Stimulated activated memory B cell treated with anti-CD40 and anti-IgM and Interleukin-4, amounts not matched to agents 10 μg/mL and 1 μg/mL and 100 μg/mL, for 72 hours (primary cell): ENCODE results near the gene MPL.

Experiments used
- ATAC-seq: fragments of 150-1000 bp; cut with Tn5 transposase; 2 replicates; pipeline ENCODE4 v1.10.0; 2021
- H3K27ac Mint-ChIP-seq: one replicate; pipeline ENCODE4 v1.8.0; 2022; ENCODE audit warnings: mild to moderate bottlenecking, mixed read lengths
- H3K27me3 Mint-ChIP-seq: one replicate; pipeline ENCODE4 v1.8.0; 2022; ENCODE audit warnings: mixed read lengths
- H3K36me3 Mint-ChIP-seq: one replicate; pipeline ENCODE4 v1.8.0; 2022; ENCODE audit warnings: mixed read lengths
- H3K4me1 Mint-ChIP-seq: one replicate; pipeline ENCODE4 v1.8.0; 2022; ENCODE audit warnings: mixed read lengths
- H3K4me3 Mint-ChIP-seq: one replicate; pipeline ENCODE4 v1.8.0; 2022; ENCODE audit warnings: mild to moderate bottlenecking, moderate library complexity, mixed read lengths
- H3K9me3 Mint-ChIP-seq: one replicate; pipeline ENCODE4 v1.8.0; 2022; ENCODE audit warnings: mixed read lengths

MPL gene

DNA sequence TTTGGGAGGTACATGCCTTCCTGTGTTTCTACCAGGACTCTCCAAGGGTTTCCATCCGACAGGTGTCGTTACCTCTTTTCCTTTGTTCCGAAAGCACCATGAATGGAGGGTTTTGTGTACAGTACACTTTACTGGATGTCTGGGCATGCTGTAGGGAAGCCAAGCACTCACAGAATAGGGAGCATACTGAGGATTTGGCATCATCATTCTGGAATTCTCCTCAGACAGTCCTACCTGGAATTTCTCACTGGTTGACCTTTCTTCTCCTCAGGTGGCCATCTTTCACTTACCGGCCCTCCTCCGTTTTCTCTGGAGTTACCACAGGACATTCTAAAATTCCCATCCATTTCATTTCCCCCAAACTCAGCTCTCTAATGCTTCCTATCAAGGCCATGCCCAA lies 5.9 kb upstream of the MPL start:
- Mint-ChIP-seq H3K27ac (no peak overlapping the region), H3K27me3 (no peaks in the 10 kb centered on the region)

DNA sequence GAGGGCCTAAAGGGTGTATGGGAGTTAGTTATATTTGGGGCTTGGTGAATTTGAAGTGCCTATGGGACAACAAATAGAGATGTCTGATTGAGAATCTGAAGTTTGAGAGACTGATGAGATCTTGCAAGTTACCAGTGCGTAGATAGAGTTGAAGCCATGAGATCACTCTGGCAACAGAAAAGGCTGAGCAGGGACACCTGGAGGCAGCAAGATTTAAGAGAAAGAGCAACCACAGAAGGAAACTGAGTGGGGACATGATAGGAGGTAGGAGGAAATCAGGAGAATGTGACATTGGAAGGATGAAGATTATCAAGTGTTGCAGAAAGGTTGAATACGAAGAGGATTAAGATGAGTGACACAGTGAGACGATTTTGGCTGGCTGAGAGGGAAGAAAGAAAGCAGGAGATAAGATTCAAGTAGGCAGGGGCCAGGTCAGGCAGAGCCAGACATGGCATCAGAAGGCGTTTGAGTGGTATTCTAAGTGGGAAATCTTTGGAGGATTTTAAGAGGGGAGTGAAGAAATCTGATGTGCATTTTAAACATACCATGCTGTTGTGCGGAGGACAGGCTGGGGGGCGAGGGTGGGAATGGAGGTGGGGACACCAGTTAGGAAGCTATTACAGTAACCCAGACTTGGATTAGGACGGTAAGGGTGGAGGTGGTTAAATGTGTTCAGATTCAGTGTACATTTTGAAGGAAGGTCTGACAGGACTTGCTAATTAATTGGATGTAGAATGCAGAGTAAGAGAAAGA lies 3.0 kb upstream of the MPL start:
- H3K36me3 Mint-ChIP-seq = no peaks in the 10 kb centered on the region
- no peak overlapping the region for H3K27ac Mint-ChIP-seq
- no peaks in the 10 kb centered on the region for H3K27me3 Mint-ChIP-seq
- no peaks in the 10 kb centered on the region for H3K9me3 Mint-ChIP-seq
- no peak overlapping the region for H3K4me3 Mint-ChIP-seq
- H3K4me1 Mint-ChIP-seq = peaks cover 8% of the 10 kb centered on the region
- ATAC-seq = no peak

More for the DNA sequence above, 5.9 kb upstream of the MPL start:
- no peak overlapping the region for H3K4me3 Mint-ChIP-seq
- peaks cover 8% of the 10 kb centered on the region for H3K4me1 Mint-ChIP-seq
- H3K9me3 Mint-ChIP-seq = no peaks in the 10 kb centered on the region
- ATAC-seq = no peak
- H3K36me3 Mint-ChIP-seq = no peaks in the 10 kb centered on the region

DNA sequence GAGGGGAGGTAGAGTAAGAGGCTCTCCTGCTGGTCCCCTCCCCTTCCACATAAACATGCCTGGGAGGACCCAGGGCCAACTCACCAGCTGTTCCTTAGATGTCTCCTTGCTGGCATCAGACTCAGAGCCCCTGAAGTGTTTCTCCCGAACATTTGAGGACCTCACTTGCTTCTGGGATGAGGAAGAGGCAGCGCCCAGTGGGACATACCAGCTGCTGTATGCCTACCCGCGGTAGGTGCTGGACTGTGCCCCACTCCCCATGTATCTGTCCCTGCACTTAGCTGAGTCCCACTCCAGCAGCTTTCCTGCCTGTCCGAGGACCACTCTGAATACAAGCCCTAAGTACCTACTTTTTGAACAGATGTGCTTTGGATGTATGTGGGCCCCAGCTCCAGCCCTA lies 383 bp downstream of the MPL start:
- H3K4me1 Mint-ChIP-seq = no peaks in the 10 kb centered on the region
- H3K9me3 Mint-ChIP-seq = no peaks in the 10 kb centered on the region
- no peak overlapping the region for H3K27ac Mint-ChIP-seq
- H3K27me3 Mint-ChIP-seq = no peaks in the 10 kb centered on the region
- H3K36me3 Mint-ChIP-seq = no peaks in the 10 kb centered on the region
- H3K4me3 Mint-ChIP-seq = no peak overlapping the region
- ATAC-seq = no peak

DNA sequence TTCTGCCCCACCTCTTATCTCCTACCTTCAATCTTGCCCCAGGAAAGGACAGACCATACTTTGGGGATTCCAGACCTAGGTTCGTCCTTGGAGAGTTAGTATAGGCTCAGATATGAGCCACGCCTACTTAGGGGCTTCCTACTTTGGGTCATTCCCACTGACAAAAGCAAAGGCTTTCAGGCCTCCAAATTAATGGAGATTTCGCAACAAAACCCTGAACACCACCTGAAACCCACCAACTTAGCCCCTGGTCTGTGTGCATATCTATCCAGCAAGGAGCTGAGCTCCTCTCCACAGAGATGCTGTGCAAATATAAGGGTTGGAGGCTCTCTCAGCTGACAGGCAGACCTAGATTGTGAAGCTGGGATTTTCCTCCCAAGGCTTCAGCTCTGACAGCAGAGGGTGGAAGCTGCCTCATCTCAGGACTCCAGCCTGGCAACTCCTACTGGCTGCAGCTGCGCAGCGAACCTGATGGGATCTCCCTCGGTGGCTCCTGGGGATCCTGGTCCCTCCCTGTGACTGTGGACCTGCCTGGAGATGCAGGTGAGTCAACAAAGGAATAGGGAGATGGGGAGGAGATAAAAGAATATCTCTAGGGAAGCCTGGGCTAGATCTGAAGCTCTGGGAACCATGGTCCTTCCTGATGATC lies 2.1 kb downstream of the MPL start:
- Mint-ChIP-seq H3K27me3 (no peaks in the 10 kb centered on the region), H3K9me3 (no peaks in the 10 kb centered on the region), H3K36me3 (no peaks in the 10 kb centered on the region), H3K27ac (no peak overlapping the region), H3K4me1 (no peaks in the 10 kb centered on the region), H3K4me3 (no peak overlapping the region)
- no peak for ATAC-seq

DNA sequence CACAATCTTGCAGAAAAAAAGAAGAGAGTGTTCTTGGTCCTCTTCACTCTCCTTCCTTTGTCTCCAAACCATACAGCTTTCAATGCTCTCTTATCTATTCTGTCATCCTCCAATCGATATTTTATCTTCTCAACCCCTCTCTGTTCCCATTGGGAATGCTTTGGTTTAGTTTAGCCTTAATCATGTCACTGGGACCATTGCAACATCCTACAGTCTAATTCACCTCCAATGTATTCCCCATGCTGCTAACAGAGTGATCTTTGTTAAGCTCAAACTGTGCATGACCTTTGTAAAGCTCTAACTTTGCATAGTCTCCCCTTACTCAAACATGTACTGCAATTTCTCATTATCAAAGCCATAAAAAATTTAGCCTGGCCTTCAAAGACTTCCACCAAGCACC lies 2.9 kb downstream of the MPL start:
- Mint-ChIP-seq H3K9me3 (no peaks in the 10 kb centered on the region), H3K27ac (no peak overlapping the region), H3K27me3 (no peaks in the 10 kb centered on the region)

DNA sequence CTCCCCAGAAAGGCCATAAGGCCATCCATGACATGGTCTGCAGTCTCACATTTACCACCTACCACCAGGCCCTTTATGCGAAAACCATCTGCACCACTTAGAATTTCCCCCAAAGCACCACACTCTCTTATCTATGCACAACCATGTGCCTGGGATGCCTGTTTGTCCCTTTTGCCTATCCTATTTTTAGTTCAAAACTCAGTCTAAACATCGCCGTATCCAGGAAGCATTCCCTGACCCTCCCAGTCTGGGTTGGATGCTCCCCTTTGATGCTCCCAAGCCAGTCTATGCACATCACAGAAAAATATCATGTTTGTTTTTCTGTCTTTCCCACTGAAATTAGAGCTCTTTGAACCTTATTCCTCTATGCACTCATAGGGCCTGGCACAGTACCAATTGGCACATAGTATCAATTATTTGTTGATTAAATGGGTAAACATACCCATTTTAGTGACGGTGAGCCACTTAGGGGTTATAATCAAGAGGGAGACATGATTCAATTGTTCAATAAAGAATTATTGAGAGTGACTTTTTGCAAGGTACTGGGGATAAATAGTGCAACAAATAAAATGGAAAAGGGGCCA lies 6.7 kb downstream of the MPL start:
- H3K4me3 Mint-ChIP-seq = no peak overlapping the region
- no peak for ATAC-seq
- no peak overlapping the region for H3K27ac Mint-ChIP-seq
- no peaks in the 10 kb centered on the region for H3K9me3 Mint-ChIP-seq
- no peaks in the 10 kb centered on the region for H3K27me3 Mint-ChIP-seq
- no peaks in the 10 kb centered on the region for H3K36me3 Mint-ChIP-seq
- peaks cover 1% of the 10 kb centered on the region for H3K4me1 Mint-ChIP-seq

More for the DNA sequence above, 2.9 kb downstream of the MPL start:
- no peak for ATAC-seq
- Mint-ChIP-seq H3K36me3 (no peaks in the 10 kb centered on the region), H3K4me1 (no peaks in the 10 kb centered on the region), H3K4me3 (no peak overlapping the region)

DNA sequence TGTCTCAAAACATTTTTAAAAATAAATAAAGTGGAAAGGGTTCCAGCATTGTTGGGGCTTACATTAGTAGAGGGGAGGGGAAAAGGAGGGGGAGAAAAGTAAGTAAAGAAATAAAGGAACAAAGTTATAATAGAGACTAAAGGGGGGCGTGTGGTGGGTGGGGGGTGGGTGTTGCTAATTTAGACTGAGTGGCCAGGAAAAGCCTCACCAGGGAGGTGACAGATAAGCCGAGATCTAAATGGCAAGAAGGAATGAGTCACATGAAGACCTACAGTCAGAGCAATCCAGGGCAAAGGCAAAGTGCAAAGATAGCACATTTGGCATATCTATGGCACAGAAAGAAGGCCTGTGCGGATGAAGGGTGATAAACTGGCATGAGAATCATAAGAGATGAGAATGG lies 7.5 kb downstream of the MPL start:
- Mint-ChIP-seq H3K4me1 (peaks cover 8% of the 10 kb centered on the region), H3K9me3 (no peaks in the 10 kb centered on the region), H3K4me3 (no peak overlapping the region), H3K27ac (no peak overlapping the region), H3K27me3 (no peaks in the 10 kb centered on the region), H3K36me3 (no peaks in the 10 kb centered on the region)
- ATAC-seq = no peak

DNA sequence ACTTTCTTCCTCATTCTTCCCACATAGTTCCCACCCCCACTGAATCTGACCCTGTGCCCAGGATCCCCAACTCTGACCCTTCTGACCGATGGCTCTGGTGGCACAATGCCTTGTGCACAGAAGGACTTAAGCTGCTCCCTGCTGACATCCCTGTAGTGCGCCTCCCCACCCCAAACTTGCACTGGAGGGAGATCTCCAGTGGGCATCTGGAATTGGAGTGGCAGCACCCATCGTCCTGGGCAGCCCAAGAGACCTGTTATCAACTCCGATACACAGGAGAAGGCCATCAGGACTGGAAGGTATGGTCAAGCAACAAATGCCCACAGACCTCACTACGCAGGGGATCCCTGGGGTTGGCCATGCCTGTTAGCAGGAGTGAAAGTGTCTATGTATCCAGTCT lies 9.0 kb downstream of the MPL start:
- H3K4me3 Mint-ChIP-seq = no peak overlapping the region
- no peaks in the 10 kb centered on the region for H3K27me3 Mint-ChIP-seq
- no peak for ATAC-seq
- H3K9me3 Mint-ChIP-seq = no peaks in the 10 kb centered on the region
- H3K36me3 Mint-ChIP-seq = no peaks in the 10 kb centered on the region
- H3K27ac Mint-ChIP-seq = no peak overlapping the region
- peaks cover 8% of the 10 kb centered on the region for H3K4me1 Mint-ChIP-seq

DNA sequence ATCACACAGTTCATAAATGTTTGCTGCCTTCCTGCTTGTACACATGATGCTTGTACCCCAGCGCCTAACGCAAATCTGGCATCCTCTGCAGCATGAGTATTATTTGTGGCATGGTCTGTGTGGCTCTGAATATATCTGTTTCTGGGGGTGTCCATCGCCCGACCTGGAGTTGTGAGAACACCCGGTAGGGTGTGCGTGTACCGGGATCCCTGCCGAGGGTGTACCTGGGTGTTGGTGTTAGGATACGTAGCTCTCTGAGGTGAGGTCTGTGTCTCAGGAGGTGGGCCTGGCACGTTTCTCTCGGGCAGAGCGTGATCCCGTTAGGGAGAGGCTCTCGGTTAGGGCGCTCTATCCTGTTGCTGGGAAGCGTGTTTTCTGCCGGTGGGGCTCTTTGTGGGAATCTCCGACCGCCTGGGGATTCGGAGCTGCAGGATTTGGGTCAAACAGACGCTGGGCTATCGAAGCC lies 10.8 kb downstream of the MPL start:
- Mint-ChIP-seq H3K27me3 (no peaks in the 10 kb centered on the region), H3K36me3 (no peaks in the 10 kb centered on the region), H3K9me3 (no peaks in the 10 kb centered on the region), H3K27ac (peak overlapping the region; percentile 65), H3K4me1 (peaks cover 8% of the 10 kb centered on the region), H3K4me3 (peak overlapping the region; percentile 22)
- no peak for ATAC-seq

DNA sequence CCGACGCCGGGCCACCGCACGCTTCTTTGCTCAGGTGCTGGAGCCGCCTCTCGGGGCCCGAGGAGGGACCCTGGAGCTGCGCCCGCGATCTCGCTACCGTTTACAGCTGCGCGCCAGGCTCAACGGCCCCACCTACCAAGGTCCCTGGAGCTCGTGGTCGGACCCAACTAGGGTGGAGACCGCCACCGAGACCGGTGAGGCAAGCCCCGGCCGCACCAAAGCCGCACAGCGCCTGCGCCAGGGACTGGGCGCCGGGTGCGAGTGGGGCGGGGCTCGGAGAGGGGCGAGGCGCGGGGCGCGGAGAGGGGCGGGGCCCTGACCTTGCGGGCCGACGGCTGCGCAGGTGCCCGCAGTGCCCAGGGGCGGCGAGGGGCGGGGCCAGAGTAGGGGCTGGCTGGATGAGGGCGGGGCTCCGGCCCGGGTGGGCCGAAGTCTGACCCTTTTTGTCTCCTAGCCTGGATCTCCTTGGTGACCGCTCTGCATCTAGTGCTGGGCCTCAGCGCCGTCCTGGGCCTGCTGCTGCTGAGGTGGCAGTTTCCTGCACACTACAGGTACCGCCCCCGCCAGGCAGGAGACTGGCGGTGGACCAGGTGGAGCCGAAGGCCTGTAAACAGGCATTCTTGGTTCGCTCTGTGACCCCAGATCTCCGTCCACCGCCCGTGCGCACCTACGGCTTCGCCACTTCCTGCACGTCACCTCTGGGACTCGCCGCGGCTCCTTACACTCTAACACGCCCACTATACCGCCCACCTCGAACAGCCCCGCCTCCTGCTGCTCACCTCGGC lies 11.4 kb downstream of the MPL start:
- Mint-ChIP-seq H3K27ac (peak overlapping the region; percentile 65), H3K27me3 (no peaks in the 10 kb centered on the region), H3K36me3 (no peaks in the 10 kb centered on the region), H3K4me1 (peaks cover 8% of the 10 kb centered on the region), H3K9me3 (no peaks in the 10 kb centered on the region), H3K4me3 (peak overlapping the region; percentile 38)
- ATAC-seq = peak; percentile 91

DNA sequence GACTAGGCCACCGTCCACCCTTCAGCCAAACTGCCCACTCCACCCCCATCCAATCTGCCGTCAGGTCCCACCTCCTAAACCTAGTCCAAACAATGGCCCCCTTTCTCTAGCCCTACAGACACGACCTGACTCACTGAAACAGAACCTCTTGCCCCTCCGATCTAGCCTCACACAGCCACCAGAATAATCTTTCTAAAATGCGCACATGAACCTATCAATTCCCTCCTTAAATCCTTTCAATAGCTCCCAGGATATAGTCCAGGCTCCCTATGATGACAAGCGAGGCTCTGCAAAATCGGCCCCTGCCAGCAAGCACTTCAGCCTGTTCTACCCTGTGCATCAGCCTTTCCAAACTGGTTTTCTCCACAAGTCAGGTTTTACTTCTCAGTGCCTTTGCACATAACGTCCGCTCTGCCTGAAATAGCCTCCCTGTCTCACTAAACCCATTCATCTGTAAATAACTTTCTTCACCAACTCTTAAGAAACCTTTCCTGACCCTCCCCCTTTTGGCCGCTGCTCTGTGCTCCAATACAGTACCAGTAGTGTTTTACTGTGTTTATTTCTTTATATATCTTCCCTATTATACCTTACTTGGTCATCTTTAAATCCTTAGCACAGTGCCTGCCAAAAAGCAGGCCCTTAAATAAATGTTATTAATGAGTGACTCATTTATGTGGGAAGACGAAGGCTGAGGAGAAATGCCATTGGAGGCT lies 12.1 kb downstream of the MPL start:
- no peaks in the 10 kb centered on the region for H3K27me3 Mint-ChIP-seq
- H3K36me3 Mint-ChIP-seq = peaks cover 6% of the 10 kb centered on the region
- H3K4me3 Mint-ChIP-seq = peak overlapping the region; percentile 38
- ATAC-seq = no peak
- H3K4me1 Mint-ChIP-seq = peaks cover 8% of the 10 kb centered on the region
- peak overlapping the region; percentile 65 for H3K27ac Mint-ChIP-seq
- H3K9me3 Mint-ChIP-seq = no peaks in the 10 kb centered on the region

DNA sequence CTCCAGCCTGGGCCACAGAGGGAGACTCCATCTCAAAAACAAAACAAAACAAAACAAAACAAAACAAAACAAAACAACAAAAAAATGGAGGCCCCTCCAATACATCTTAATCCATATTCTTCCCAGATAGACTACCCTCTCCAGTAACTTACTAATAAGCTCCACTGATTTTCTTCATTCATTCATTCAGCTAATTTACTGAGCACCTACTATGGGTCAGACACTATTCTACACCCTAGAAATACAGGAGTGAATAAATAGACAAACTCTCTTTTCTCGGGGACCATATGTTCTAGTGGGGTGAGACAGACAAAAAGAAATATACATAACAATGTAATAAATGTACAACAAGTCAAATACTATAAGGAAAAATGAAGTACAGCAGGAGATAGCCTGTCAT lies 13.4 kb downstream of the MPL start:
- Mint-ChIP-seq H3K27me3 (no peaks in the 10 kb centered on the region), H3K36me3 (peaks cover 7% of the 10 kb centered on the region), H3K27ac (no peak overlapping the region), H3K9me3 (no peaks in the 10 kb centered on the region), H3K4me1 (peaks cover 8% of the 10 kb centered on the region), H3K4me3 (no peak overlapping the region)
- no peak for ATAC-seq

DNA sequence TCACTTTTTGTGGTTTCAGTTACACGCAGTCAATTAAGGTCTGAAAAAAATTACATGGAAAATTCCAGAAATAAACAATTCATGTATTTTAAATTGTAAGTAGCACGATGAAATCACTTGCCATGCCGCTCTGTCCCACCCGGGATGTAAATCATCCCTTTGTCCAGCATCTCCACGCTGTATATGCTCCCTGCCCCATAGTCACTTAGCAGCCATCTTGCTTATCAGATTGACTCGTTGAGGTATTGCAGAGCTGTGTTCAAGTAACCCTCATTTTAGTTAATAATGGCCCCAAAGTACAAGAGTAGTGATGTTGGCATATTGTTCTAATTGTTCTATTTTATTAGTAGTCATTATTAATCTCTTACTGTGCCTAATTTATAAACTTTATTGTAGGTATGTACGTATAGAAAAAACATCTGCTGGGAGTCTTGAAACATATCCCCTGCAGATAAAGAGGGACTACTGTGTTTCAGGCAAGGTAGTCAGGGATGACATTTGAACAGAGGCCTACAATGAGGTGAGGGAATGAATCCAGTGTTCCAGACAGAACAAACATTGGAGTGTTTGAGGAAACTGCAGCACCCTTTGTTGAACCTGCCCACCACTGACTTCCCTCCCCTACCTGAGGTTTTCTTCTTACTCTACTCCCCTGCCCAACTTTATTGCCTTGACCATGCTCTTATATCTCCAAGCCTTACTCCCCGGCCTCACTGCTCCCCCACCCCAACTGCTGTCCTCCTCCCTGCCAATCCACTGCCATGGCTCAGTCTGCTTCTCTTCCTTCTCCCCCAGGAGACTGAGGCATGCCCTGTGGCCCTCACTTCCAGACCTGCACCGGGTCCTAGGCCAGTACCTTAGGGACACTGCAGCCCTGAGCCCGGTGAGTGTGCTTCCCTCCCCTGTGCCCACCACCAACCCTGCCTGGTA lies 14.1 kb downstream of the MPL start:
- no peaks in the 10 kb centered on the region for H3K27me3 Mint-ChIP-seq
- ATAC-seq = no peak
- H3K4me1 Mint-ChIP-seq = peaks cover 8% of the 10 kb centered on the region
- peaks cover 7% of the 10 kb centered on the region for H3K36me3 Mint-ChIP-seq
- H3K9me3 Mint-ChIP-seq = no peaks in the 10 kb centered on the region
- peak overlapping the region; percentile 15 for H3K27ac Mint-ChIP-seq
- H3K4me3 Mint-ChIP-seq = no peak overlapping the region

DNA sequence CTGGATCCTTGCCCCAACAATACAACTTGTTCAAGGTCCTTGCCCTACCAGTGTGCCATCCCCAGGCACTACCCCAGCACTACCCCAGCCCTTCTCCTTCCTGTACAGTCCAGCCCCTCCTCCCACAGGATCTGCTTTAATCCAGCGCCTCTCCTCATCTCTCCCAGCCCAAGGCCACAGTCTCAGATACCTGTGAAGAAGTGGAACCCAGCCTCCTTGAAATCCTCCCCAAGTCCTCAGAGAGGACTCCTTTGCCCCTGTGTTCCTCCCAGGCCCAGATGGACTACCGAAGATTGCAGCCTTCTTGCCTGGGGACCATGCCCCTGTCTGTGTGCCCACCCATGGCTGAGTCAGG lies 14.7 kb downstream of the MPL start:
- no peak for ATAC-seq
- H3K27ac Mint-ChIP-seq = peak overlapping the region; percentile 15

More for the DNA sequence above, 14.7 kb downstream of the MPL start:
- no peaks in the 10 kb centered on the region for H3K27me3 Mint-ChIP-seq
- peaks cover 8% of the 10 kb centered on the region for H3K4me1 Mint-ChIP-seq
- no peaks in the 10 kb centered on the region for H3K9me3 Mint-ChIP-seq
- peaks cover 7% of the 10 kb centered on the region for H3K36me3 Mint-ChIP-seq
- no peak overlapping the region for H3K4me3 Mint-ChIP-seq
